ENCODE measurements around the gene SLC2A8.

- TF ChIP-seq POLR2AphosphoS5 (IDR thresholded peaks at IDR 0.05; ENCODE audit: low read depth, low read length) (no peak), EZH2 (IDR thresholded peaks at IDR 0.05) (no peak), POLR2A (IDR thresholded peaks at IDR 0.05; ENCODE audit: borderline replicate concordance, extremely low read depth, insufficient read depth, insufficient read length) (no peak), SP1 (IDR thresholded peaks at IDR 0.05; ENCODE audit: low read depth) (no peak), TCF7L2 (IDR thresholded peaks at IDR 0.05; ENCODE audit: borderline replicate concordance, extremely low read depth, insufficient read depth, insufficient read length) (no peak), EZH2phosphoT487 (IDR thresholded peaks at IDR 0.05; ENCODE audit: borderline replicate concordance) (no peak), JUND (IDR thresholded peaks at IDR 0.05) (no peak), CBX3 (IDR thresholded peaks at IDR 0.05; ENCODE audit: low read depth) (no peak), MAX (IDR thresholded peaks at IDR 0.05) (no peak), ELF1 (IDR thresholded peaks at IDR 0.05; ENCODE audit: borderline replicate concordance, low read depth) (no peak), RAD21 (IDR thresholded peaks at IDR 0.05; ENCODE audit: low read depth) (no peak)
- TF ChIP-seq, protein P1, sequence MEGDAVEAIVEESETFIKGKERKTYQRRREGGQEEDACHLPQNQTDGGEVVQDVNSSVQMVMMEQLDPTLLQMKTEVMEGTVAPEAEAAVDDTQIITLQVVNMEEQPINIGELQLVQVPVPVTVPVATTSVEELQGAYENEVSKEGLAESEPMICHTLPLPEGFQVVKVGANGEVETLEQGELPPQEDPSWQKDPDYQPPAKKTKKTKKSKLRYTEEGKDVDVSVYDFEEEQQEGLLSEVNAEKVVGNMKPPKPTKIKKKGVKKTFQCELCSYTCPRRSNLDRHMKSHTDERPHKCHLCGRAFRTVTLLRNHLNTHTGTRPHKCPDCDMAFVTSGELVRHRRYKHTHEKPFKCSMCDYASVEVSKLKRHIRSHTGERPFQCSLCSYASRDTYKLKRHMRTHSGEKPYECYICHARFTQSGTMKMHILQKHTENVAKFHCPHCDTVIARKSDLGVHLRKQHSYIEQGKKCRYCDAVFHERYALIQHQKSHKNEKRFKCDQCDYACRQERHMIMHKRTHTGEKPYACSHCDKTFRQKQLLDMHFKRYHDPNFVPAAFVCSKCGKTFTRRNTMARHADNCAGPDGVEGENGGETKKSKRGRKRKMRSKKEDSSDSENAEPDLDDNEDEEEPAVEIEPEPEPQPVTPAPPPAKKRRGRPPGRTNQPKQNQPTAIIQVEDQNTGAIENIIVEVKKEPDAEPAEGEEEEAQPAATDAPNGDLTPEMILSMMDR (IDR thresholded peaks at IDR 0.05 in 2 of 3, conservative IDR thresholded peaks at IDR 0.05 in 1 of 3; ENCODE audit: borderline replicate concordance in 1 of 3, insufficient read depth in 1 of 3, low read depth in 2 of 3, low read length in 2 of 3): no peak
These were observed 29.8 kb downstream of the SLC2A8 start for GRCh38 chr9:127426756-127427155.
